Ascending aorta (tissue), 2 donors: ENCODE measurements around the gene SLC35A3. TPM values are rescaled to one million over a fixed set of nuclear protein-coding genes. Genes with fewer than 3 reads are reported as not detected.

ENCODE experiments used
- DNase-seq, 2 donors: peaks; one replicate each; pipeline ENCODE4 v3.0.0-alpha.2; 2019; ENCODE audit warnings: low spot score in 2 of 2
- H3K27ac ChIP-seq, 2 donors: fragments of 200-600 bp; sonication (generic); one replicate each; pipeline ENCODE4 v1.5.1; 2016 to 2017; ENCODE audit warnings: mild to moderate bottlenecking in 1 of 2
- H3K27me3 ChIP-seq: fragments of 200-600 bp; sonication (generic); one replicate; pipeline ENCODE4 v1.5.1; 2017
- H3K36me3 ChIP-seq, 2 donors: fragments of 200-600 bp; sonication (generic); one replicate each; pipeline ENCODE4 v1.5.1; 2016
- H3K4me1 ChIP-seq, 2 donors: fragments of 200-600 bp; sonication (generic); one replicate each; pipeline ENCODE4 v1.5.1; 2016 to 2017; ENCODE audit warnings: mild to moderate bottlenecking in 1 of 2
- H3K4me3 ChIP-seq, 2 donors: fragments of 200-600 bp; sonication (generic); one replicate each; pipeline ENCODE4 v1.5.1; 2016 to 2017; ENCODE audit warnings: mild to moderate bottlenecking in 1 of 2
- H3K9me3 ChIP-seq, 2 donors: fragments of 200-600 bp; sonication (generic); one replicate each; pipeline ENCODE4 v1.5.1; 2016
- CTCF ChIP-seq, 3 experiments: fragments of 200-600 bp in 2 of 3; fragments of 450-650 bp in 1 of 3; sonication (generic) in 2 of 3; IDR thresholded peaks; one replicate each; pipeline ENCODE4 v1.5.1; 2016 to 2019; ENCODE audit warnings: antibody characterized with exemption in 3 of 3, mild to moderate bottlenecking in 1 of 3, moderate library complexity in 1 of 3
- intact Hi-C: fragments of 100-400 bp; cut with DNase I; formaldehyde crosslinking; loops from one replicate; pipeline ENCODE4 v1.15.1; 2023
- total RNA-seq: library from RNA; depleted of rRNA; stranded (reverse); fragments of >200 nt; gene quantifications from one replicate; pipeline ENCODE4 v1.1.0, GENCODE V29; 2016

Gene SLC35A3
- total RNA-seq, 1 donor from 2014 or later = 8.4 TPM

GRCh38 chr1:99978218-99978617 is 8.4 kb downstream of the SLC35A3 start:
- Histone ChIP-seq H3K4me1 (no peaks in the 10 kb centered on the region), H3K36me3 (peaks cover 13 to 14% of the 10 kb centered on the region in 2 donors), H3K27ac (no peak overlapping the region), H3K9me3 (no peaks in the 10 kb centered on the region), H3K27me3 (no peaks in the 10 kb centered on the region), H3K4me3 (no peak overlapping the region)
- intact Hi-C loops = no loop called here
- no peak for TF ChIP-seq CTCF (IDR thresholded peaks at IDR 0.05)
- no peak for DNase-seq

GRCh38 chr1:99979091-99979490 is 9.3 kb downstream of the SLC35A3 start:
- intact Hi-C loops = no loop called here
- no peak for TF ChIP-seq CTCF (IDR thresholded peaks at IDR 0.05)
- Histone ChIP-seq H3K4me3 (no peak overlapping the region), H3K36me3 (peaks cover 13 to 14% of the 10 kb centered on the region in 2 donors), H3K4me1 (no peaks in the 10 kb centered on the region), H3K27me3 (no peaks in the 10 kb centered on the region), H3K27ac (no peak overlapping the region), H3K9me3 (no peaks in the 10 kb centered on the region)
- DNase-seq = no peak

GRCh38 chr1:99980928-99981327 is 11.1 kb downstream of the SLC35A3 start:
- Histone ChIP-seq H3K27ac (no peak overlapping the region), H3K4me1 (no peaks in the 10 kb centered on the region), H3K36me3 (peaks cover 2 to 6% of the 10 kb centered on the region in 2 donors), H3K4me3 (no peak overlapping the region), H3K9me3 (peaks cover 0 to 9% of the 10 kb centered on the region in 2 donors), H3K27me3 (no peaks in the 10 kb centered on the region)
- DNase-seq = no peak
- no peak for TF ChIP-seq CTCF (IDR thresholded peaks at IDR 0.05)
- intact Hi-C loops = no loop called here

- H3K4me1 ChIP-seq = no peaks in the 10 kb centered on the region
- no peak overlapping the region for H3K4me3 ChIP-seq
- no peak for TF ChIP-seq CTCF (IDR thresholded peaks at IDR 0.05)
- no peaks in the 10 kb centered on the region for H3K36me3 ChIP-seq
- no peak for DNase-seq
- H3K27ac ChIP-seq = no peak overlapping the region
- H3K27me3 ChIP-seq = no peaks in the 10 kb centered on the region
- intact Hi-C loops = no loop called here
- H3K9me3 ChIP-seq = peaks cover 0 to 11% of the 10 kb centered on the region in 2 donors
These were observed 16.9 kb downstream of the SLC35A3 start for GRCh38 chr1:99986656-99987225.

GRCh38 chr1:99988210-99988765 is 18.5 kb downstream of the SLC35A3 start:
- Histone ChIP-seq H3K36me3 (peaks cover 0 to under 1% of the 10 kb centered on the region in 2 donors), H3K4me1 (no peaks in the 10 kb centered on the region), H3K27ac (no peak overlapping the region), H3K9me3 (peaks cover 0 to 14% of the 10 kb centered on the region in 2 donors), H3K4me3 (no peak overlapping the region), H3K27me3 (no peaks in the 10 kb centered on the region)
- DNase-seq = no peak
- intact Hi-C loops = no loop called here
- TF ChIP-seq CTCF (IDR thresholded peaks at IDR 0.05) = no peak
